ENCODE measurements around the gene ZC2HC1B. TPM values are rescaled to one million over a fixed set of nuclear protein-coding genes. Genes with fewer than 3 reads are reported as not detected.
A peak's percentile ranks its signal among the peaks of the same experiment; 100 is the strongest.

Gene ZC2HC1B
- total and polyA plus RNA-seq, 2 experiments from 2014 or later: not detected

GRCh38 chr6:143936778-143937667, 72.7 kb downstream of the ZC2HC1B start:
- Histone ChIP-seq H2AFZ (no peak overlapping the region), H3K4me3 (no peak overlapping the region), H3K9me3 (ENCODE audit: low read depth) (no peaks in the 10 kb centered on the region), H3K79me2 (ENCODE audit: insufficient read depth) (no peaks in the 10 kb centered on the region), H3K27me3 (replicated peaks; ENCODE audit: insufficient read depth) (no peaks in the 10 kb centered on the region), H3K36me3 (ENCODE audit: low read depth) (no peaks in the 10 kb centered on the region), H3K9me2 (ENCODE audit: insufficient read depth) (no peaks in the 10 kb centered on the region), H4K20me1 (ENCODE audit: insufficient read depth) (no peaks in the 10 kb centered on the region), H3K27ac (no peak overlapping the region), H3F3A (ENCODE audit: insufficient read depth) (no peaks in the 10 kb centered on the region), H3K4me1 (ENCODE audit: insufficient read depth) (no peaks in the 10 kb centered on the region), H3K9ac (no peak overlapping the region), H3K4me2 (ENCODE audit: unreplicated experiment) (no peak overlapping the region)
- WGBS, 2 experiments (ENCODE audit: low coverage in 1 of 2, low lambda C conversion rate in 2 of 2, missing lambda C conversion rate in 2 of 2): 47% methylated on average over 5 of the region's 5 CpGs
- in situ Hi-C loops (cut with MboI): no loop called here
- DNase-seq: no peak
- TF ChIP-seq EZH2phosphoT487 (IDR thresholded peaks at IDR 0.05; ENCODE audit: insufficient read depth, low read depth) (no peak), EZH2 (IDR thresholded peaks at IDR 0.05; ENCODE audit: insufficient read depth, poor library complexity, severe bottlenecking) (no peak)

- no peak overlapping the region for H3K9ac ChIP-seq
- no peaks in the 10 kb centered on the region for H3K79me2 ChIP-seq (ENCODE audit: insufficient read depth)
- H3K4me3 ChIP-seq: no peak overlapping the region
- H3K36me3 ChIP-seq (ENCODE audit: low read depth): no peaks in the 10 kb centered on the region
- no peak overlapping the region for H2AFZ ChIP-seq
- no peaks in the 10 kb centered on the region for H3K9me2 ChIP-seq (ENCODE audit: insufficient read depth)
- no peaks in the 10 kb centered on the region for H4K20me1 ChIP-seq (ENCODE audit: insufficient read depth)
- WGBS, 2 experiments (ENCODE audit: low coverage in 1 of 2, low lambda C conversion rate in 2 of 2, missing lambda C conversion rate in 2 of 2): 91 to 95% methylated on average over 1 of the region's 1 CpG
- H3K4me2 ChIP-seq (ENCODE audit: unreplicated experiment): no peak overlapping the region
- H3K4me1 ChIP-seq (ENCODE audit: insufficient read depth): no peaks in the 10 kb centered on the region
- in situ Hi-C loops (cut with MboI): no loop called here
- no peak overlapping the region for H3K27ac ChIP-seq
- DNase-seq: no peak
- no peak for TF ChIP-seq EZH2phosphoT487 (IDR thresholded peaks at IDR 0.05; ENCODE audit: insufficient read depth, low read depth)
- TF ChIP-seq EZH2 (IDR thresholded peaks at IDR 0.05; ENCODE audit: insufficient read depth, poor library complexity, severe bottlenecking): no peak
- no peaks in the 10 kb centered on the region for H3F3A ChIP-seq (ENCODE audit: insufficient read depth)
- H3K27me3 ChIP-seq (replicated peaks; ENCODE audit: insufficient read depth): no peaks in the 10 kb centered on the region
- H3K9me3 ChIP-seq (ENCODE audit: low read depth): no peaks in the 10 kb centered on the region
These were observed 73.3 kb downstream of the ZC2HC1B start for GRCh38 chr6:143937668-143937970.

GRCh38 chr6:143939364-143939763, 75.1 kb downstream of the ZC2HC1B start:
- TF ChIP-seq EZH2phosphoT487 (IDR thresholded peaks at IDR 0.05; ENCODE audit: insufficient read depth, low read depth): no peak
- TF ChIP-seq EZH2 (IDR thresholded peaks at IDR 0.05; ENCODE audit: insufficient read depth, poor library complexity, severe bottlenecking): no peak
- Histone ChIP-seq H3K4me3 (no peak overlapping the region), H3F3A (ENCODE audit: insufficient read depth) (no peaks in the 10 kb centered on the region), H3K9me3 (ENCODE audit: low read depth) (no peaks in the 10 kb centered on the region), H3K79me2 (ENCODE audit: insufficient read depth) (no peaks in the 10 kb centered on the region), H3K27me3 (replicated peaks; ENCODE audit: insufficient read depth) (no peaks in the 10 kb centered on the region), H3K9me2 (ENCODE audit: insufficient read depth) (no peaks in the 10 kb centered on the region), H3K4me2 (ENCODE audit: unreplicated experiment) (no peak overlapping the region), H4K20me1 (ENCODE audit: insufficient read depth) (no peaks in the 10 kb centered on the region), H2AFZ (no peak overlapping the region), H3K27ac (no peak overlapping the region), H3K4me1 (ENCODE audit: insufficient read depth) (no peaks in the 10 kb centered on the region), H3K36me3 (ENCODE audit: low read depth) (no peaks in the 10 kb centered on the region), H3K9ac (no peak overlapping the region)
- no peak for DNase-seq
- 66% methylated on average over 4 of the region's 4 CpGs for WGBS, 2 experiments (ENCODE audit: low coverage in 1 of 2, low lambda C conversion rate in 2 of 2, missing lambda C conversion rate in 2 of 2)
- in situ Hi-C loops (cut with MboI): no loop called here

GRCh38 chr6:143940011-143940597, 75.8 kb downstream of the ZC2HC1B start:
- no peaks in the 10 kb centered on the region for H3F3A ChIP-seq (ENCODE audit: insufficient read depth)
- no peak overlapping the region for H3K4me2 ChIP-seq (ENCODE audit: unreplicated experiment)
- H3K79me2 ChIP-seq (ENCODE audit: insufficient read depth): no peaks in the 10 kb centered on the region
- no peaks in the 10 kb centered on the region for H3K9me2 ChIP-seq (ENCODE audit: insufficient read depth)
- peak; percentile 59 for DNase-seq
- no peaks in the 10 kb centered on the region for H3K36me3 ChIP-seq (ENCODE audit: low read depth)
- no peaks in the 10 kb centered on the region for H3K27me3 ChIP-seq (replicated peaks; ENCODE audit: insufficient read depth)
- WGBS, 2 experiments (ENCODE audit: low coverage in 1 of 2, low lambda C conversion rate in 2 of 2, missing lambda C conversion rate in 2 of 2): 62 to 64% methylated on average over 4 of the region's 4 CpGs
- no peak overlapping the region for H3K27ac ChIP-seq
- H3K4me3 ChIP-seq: no peak overlapping the region
- H4K20me1 ChIP-seq (ENCODE audit: insufficient read depth): no peaks in the 10 kb centered on the region
- H3K9ac ChIP-seq: no peak overlapping the region
- TF ChIP-seq EZH2phosphoT487 (IDR thresholded peaks at IDR 0.05; ENCODE audit: insufficient read depth, low read depth) (no peak), EZH2 (IDR thresholded peaks at IDR 0.05; ENCODE audit: insufficient read depth, poor library complexity, severe bottlenecking) (no peak)
- H2AFZ ChIP-seq: no peak overlapping the region
- no peaks in the 10 kb centered on the region for H3K4me1 ChIP-seq (ENCODE audit: insufficient read depth)
- H3K9me3 ChIP-seq (ENCODE audit: low read depth): no peaks in the 10 kb centered on the region
- in situ Hi-C loops (cut with MboI): no loop called here

Measured in GM23248 (cell line).